ENCODE results near the gene FAM3C.
"Not testable (repeated sequence)": the region's sequence is repeated elsewhere in the genome, so short reads cannot be mapped to it uniquely, and the experiment has no call there.

FAM3C gene

DNA sequence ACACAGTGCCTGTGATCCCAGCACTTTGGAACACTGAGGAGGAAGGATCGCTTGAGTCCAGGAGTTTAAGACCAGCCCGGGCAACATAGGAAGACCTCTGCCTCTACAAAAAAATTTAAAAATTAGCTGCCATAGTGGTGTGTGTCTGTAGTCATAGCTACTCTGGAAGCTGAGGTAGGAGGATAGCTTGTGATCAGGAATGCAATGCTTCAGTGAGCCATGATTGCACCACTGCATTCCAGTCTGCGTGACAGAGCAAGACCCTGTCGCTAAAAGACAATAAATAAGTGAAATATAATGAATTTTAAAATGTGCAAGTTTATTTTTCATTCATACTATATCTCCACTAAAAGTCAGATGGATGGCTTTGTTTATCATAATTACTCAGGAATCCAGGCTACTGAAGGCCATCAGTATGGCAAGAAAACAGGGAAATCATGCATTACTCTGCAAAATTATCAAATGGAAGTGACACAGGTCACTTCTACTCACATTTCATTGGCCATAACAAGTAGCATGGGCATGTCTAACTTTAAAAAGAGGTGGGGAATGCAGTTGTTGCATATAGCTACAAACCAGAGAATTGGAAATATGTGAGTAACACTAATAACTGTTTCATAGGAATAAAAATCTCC is 32.9 kb upstream of the FAM3C start:
- Mint-ChIP-seq H3K4me3 (no peak overlapping the region), H3K27me3 (peaks cover 7% of the 10 kb centered on the region), H3K9me3 (no peaks in the 10 kb centered on the region), H3K36me3 (ENCODE audit: low read depth) (no peaks in the 10 kb centered on the region), H3K4me1 (ENCODE audit: low read depth) (no peaks in the 10 kb centered on the region), H3K27ac (no peak overlapping the region)
- no peak for DNase-seq

DNA sequence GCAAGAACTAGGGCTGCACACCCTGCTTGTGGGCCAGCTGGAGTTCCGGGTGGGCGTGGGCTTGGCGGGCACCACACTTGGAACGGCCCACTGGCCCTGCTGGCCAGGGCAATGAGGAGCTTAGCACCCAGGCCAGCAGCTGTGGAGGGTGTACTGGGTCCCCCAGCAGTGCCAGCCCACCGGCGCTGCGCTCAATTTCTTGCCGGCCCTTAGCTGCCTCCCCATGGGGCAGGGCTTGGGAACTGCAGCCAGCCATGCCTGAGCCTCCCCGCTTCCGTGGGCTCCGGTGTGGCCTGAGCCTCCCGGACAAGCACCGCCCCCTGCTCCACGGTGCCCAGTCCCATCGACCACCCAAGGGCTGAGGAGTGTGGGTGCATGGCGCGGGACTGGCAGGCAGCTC is 25.6 kb upstream of the FAM3C start:
- not testable (repeated sequence) for H3K27me3 Mint-ChIP-seq; H3K4me1 Mint-ChIP-seq (ENCODE audit: low read depth); H3K4me3 Mint-ChIP-seq; H3K27ac Mint-ChIP-seq; H3K9me3 Mint-ChIP-seq; H3K36me3 Mint-ChIP-seq (ENCODE audit: low read depth); DNase-seq

DNA sequence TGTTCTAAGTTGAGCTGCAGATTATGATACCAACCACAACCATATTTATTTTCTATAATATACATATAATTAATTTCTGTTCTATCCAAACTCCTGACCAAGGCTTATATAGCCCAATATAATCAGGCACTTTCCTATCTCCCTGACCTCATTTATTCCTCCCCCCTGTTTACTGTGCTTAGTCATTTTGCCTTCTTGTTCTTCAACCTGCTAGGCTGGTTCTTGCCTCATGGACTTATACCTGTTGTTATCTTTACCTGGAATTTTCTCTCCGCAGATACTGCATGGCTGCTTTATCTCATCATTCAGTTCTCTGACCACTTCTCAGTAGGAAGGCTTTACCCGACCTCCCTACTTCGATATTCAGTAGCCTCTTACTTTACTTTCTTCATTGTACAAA is 24.9 kb upstream of the FAM3C start:
- no peaks in the 10 kb centered on the region for H3K9me3 Mint-ChIP-seq
- no peak overlapping the region for H3K4me3 Mint-ChIP-seq
- no peaks in the 10 kb centered on the region for H3K36me3 Mint-ChIP-seq (ENCODE audit: low read depth)
- no peak for DNase-seq
- H3K4me1 Mint-ChIP-seq (ENCODE audit: low read depth): no peaks in the 10 kb centered on the region
- H3K27me3 Mint-ChIP-seq: peaks cover 7% of the 10 kb centered on the region
- H3K27ac Mint-ChIP-seq: no peak overlapping the region

DNA sequence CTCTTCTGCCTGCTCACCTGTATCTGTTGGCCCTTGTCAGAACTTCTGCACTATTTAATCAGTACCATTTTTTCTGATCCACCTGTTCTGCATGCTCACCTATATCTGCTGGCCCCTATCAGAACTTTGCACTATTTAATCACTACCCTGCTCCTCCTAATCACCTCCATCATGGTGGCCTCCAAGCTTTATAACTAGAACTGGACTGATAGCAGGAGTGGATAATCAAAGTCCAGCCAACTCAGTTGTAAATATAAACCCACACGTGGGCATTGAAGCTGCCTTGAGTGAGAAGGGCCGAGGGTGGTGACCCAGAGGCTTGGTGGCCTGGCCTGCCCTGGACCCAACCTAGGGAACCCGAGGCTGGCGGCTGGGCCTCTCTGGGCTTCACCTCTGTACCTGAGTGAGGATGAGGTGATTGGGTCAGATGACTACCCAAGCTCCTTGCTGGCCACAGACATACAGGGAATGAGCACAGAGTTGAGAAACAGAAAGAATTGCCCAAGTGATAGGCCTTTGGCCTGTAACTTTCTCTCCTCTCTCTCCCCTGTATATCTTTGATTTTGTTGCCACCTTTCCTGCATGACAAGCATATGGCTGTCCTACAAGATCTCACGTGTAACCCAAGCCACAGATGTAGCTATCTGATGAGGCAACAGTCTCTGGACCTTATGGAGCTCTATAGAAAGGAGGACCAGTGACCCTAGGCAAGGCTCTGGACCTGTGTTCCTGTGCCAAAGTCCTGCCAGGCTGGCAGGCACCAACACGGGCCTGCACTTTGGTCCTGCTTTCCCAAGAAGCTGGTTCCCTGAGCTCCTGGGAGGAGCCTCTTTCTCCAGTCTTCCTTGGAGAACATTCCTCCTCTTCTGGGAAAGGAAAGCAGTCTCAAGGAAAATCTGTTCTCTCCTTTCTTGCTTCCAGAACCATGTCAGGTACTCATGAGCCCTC is 23.4 kb upstream of the FAM3C start:
- no peak overlapping the region for H3K4me3 Mint-ChIP-seq
- H3K9me3 Mint-ChIP-seq: no peaks in the 10 kb centered on the region
- H3K27me3 Mint-ChIP-seq: peaks cover under 1% of the 10 kb centered on the region
- H3K4me1 Mint-ChIP-seq (ENCODE audit: low read depth): no peaks in the 10 kb centered on the region
- H3K36me3 Mint-ChIP-seq (ENCODE audit: low read depth): no peaks in the 10 kb centered on the region
- DNase-seq: no peak
- H3K27ac Mint-ChIP-seq: no peak overlapping the region

DNA sequence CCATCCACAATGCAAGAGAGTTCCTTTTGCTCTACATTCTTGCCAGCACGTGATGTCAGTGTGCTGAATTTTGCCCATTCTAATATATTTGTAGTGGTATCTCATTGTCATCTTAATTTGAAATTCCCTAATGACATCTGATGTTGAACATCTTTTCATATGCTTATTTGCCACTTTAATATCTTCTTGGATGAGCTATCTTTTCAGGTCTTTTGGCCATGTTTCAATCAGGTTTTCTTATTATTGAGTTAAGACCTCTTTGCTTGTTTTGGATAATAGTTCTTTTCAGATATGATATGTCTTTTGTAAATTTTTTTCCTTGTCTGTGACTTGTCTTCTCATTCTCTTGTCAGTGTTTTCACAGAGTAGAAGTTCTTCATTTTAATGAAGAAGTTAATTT is 20.4 kb upstream of the FAM3C start:
- no peak overlapping the region for H3K27ac Mint-ChIP-seq
- H3K27me3 Mint-ChIP-seq: peaks cover 7% of the 10 kb centered on the region
- DNase-seq: no peak
- no peaks in the 10 kb centered on the region for H3K4me1 Mint-ChIP-seq (ENCODE audit: low read depth)
- H3K4me3 Mint-ChIP-seq: no peak overlapping the region
- H3K36me3 Mint-ChIP-seq (ENCODE audit: low read depth): no peaks in the 10 kb centered on the region
- H3K9me3 Mint-ChIP-seq: no peaks in the 10 kb centered on the region

DNA sequence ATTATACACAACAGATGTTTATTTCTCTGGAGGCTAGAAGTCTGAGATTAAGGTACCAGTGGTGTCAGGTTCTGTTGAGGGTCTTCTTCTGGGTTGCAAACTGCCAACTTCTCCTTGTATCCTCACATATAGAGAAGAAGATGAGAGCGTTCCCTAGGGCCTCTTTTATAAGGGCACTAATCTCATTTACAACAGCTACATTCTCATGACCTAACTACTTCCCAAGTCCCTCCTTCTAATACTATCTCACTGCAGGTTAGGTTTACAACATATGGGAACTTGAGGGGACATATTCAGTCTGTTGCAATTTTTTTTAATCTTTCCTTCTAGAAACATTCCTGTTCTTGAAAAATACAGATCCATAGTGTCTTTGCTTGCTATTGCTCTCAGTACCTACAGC is 18.3 kb upstream of the FAM3C start:
- no peaks in the 10 kb centered on the region for H3K36me3 Mint-ChIP-seq (ENCODE audit: low read depth)
- H3K27me3 Mint-ChIP-seq: peaks cover 9% of the 10 kb centered on the region
- no peaks in the 10 kb centered on the region for H3K9me3 Mint-ChIP-seq
- DNase-seq: no peak
- H3K4me3 Mint-ChIP-seq: no peak overlapping the region
- peaks cover 7% of the 10 kb centered on the region for H3K4me1 Mint-ChIP-seq (ENCODE audit: low read depth)
- no peak overlapping the region for H3K27ac Mint-ChIP-seq

DNA sequence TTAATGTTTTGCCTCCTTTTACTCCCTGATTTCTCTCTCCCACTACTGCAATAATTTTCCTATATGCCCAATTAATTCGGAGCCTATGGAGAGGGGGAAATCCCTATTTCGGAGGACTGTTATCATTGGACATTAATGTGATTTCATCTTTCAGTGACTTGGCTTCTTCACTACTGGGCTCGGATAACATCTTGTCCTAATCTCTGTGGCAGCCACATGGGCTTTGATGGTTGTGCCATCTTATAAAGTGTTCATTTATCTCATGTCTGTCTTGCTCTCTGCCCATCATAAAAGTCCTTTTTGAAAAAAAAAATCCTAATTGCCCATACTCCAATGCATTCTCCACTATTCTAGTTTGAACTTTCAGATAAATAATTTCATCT is 15.5 kb upstream of the FAM3C start:
- Mint-ChIP-seq H3K4me3 (no peak overlapping the region), H3K4me1 (ENCODE audit: low read depth) (peaks cover 7% of the 10 kb centered on the region)

DNA sequence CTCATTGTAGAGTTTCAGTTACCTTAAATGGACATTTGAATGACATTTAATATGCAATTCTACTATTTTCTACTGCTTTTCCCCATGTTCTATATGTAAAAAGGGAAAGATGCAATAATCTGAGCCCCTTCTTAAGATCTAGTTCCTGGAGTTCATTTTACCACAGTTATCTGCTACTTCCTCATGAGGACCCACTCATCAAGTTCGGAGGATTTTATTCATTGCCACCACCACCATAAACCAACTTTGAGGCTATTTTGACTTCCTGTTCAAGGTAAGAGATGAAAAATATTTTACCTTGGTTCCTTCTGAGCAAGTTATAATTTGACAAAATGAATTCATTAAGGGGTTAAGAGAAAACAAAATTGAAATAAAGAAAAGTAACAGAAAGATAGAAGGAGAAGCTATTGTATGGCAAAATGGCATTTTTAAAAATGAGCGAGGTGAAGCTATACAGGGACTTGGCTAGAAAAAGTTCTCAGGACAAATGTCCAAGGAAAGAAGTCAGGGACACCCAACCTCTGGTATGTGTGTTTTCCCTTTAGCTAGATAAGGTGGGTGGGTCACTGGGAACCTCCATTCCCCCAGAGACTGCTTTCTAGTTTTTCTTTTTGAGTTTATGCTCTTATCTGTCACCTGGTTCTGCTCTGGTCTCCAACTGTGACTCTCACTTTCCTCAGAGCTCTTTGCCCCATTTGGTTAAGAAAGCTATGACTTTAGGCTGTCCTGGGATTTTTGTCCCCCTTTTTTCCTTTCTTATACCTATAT is 14.9 kb upstream of the FAM3C start:
- peaks cover 7% of the 10 kb centered on the region for H3K4me1 Mint-ChIP-seq (ENCODE audit: low read depth)
- no peak overlapping the region for H3K4me3 Mint-ChIP-seq
- no peak overlapping the region for H3K27ac Mint-ChIP-seq
- H3K36me3 Mint-ChIP-seq (ENCODE audit: low read depth): no peaks in the 10 kb centered on the region
- H3K9me3 Mint-ChIP-seq: no peaks in the 10 kb centered on the region
- H3K27me3 Mint-ChIP-seq: peaks cover 13% of the 10 kb centered on the region
- DNase-seq: no peak

More for the DNA sequence above, 15.5 kb upstream of the FAM3C start:
- DNase-seq: no peak
- peaks cover 13% of the 10 kb centered on the region for H3K27me3 Mint-ChIP-seq
- H3K36me3 Mint-ChIP-seq (ENCODE audit: low read depth): no peaks in the 10 kb centered on the region
- H3K9me3 Mint-ChIP-seq: no peaks in the 10 kb centered on the region
- H3K27ac Mint-ChIP-seq: no peak overlapping the region

DNA sequence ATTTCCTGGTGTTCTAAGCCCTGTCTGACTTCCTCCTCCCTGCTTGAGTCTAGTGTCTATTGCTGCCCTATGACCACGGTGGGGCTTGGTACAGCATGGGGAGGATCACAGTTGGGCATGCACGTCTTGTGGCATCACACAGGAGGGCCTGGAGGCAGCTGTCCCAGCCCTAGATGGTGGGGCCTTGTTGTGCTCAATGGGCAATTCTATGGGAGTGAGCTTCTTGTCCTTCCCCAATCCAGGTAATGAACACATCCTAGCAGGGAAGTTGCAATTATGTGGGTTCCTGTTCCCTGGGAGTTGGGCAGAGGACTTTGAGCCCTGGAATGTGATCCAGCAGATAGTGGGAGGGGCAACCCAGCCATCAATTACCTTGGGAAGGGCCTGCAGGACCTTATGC is 10.8 kb upstream of the FAM3C start:
- no peak for DNase-seq
- H3K4me3 Mint-ChIP-seq: no peak overlapping the region
- H3K9me3 Mint-ChIP-seq: no peaks in the 10 kb centered on the region
- H3K4me1 Mint-ChIP-seq (ENCODE audit: low read depth): peaks cover 19% of the 10 kb centered on the region
- H3K36me3 Mint-ChIP-seq (ENCODE audit: low read depth): no peaks in the 10 kb centered on the region
- H3K27ac Mint-ChIP-seq: no peak overlapping the region
- peaks cover 10% of the 10 kb centered on the region for H3K27me3 Mint-ChIP-seq

DNA sequence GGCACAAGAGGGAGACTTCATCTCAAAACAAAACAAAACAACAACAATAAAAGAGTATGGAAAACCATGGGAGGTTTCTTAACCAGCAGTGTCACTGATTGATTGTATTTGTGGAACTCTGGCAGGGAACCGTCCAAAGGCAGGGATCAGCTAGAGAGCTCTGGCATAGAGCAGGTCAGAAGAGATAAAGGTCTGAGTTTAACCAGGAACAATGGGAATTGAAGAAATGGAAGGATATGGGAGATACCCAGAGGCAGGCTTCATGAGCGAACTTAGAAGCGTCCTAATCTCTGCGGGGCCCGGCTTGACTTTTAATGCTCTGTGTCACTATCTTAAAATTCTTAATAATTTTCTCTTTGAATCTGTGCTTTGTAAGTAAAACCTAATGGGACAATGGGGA is 10.4 kb upstream of the FAM3C start:
- Mint-ChIP-seq H3K27me3 (peaks cover 6% of the 10 kb centered on the region), H3K4me3 (no peak overlapping the region), H3K36me3 (ENCODE audit: low read depth) (no peaks in the 10 kb centered on the region), H3K9me3 (no peaks in the 10 kb centered on the region), H3K4me1 (ENCODE audit: low read depth) (peaks cover 19% of the 10 kb centered on the region), H3K27ac (no peak overlapping the region)
- DNase-seq: no peak

DNA sequence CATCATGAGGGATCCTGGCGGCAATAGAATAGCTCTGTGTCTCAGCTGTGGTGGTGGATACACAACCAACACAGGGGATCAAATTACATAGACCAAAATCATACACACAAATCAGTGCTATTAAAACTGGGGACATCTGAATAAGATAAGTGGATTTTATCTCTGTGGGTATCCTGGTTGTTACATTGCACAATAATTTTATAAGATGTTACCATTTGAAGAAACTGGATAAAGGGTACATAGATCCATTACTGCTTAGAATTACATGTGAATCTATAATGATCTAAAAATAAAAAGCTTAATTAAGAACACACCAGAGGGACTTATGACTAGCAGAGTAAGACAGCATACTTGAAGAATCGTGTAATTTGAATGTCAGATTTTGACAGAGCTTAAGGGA is 8.2 kb upstream of the FAM3C start:
- Mint-ChIP-seq H3K36me3 (ENCODE audit: low read depth) (no peaks in the 10 kb centered on the region), H3K4me1 (ENCODE audit: low read depth) (peaks cover 12% of the 10 kb centered on the region), H3K4me3 (no peak overlapping the region), H3K27ac (no peak overlapping the region), H3K9me3 (no peaks in the 10 kb centered on the region), H3K27me3 (peaks cover 4% of the 10 kb centered on the region)
- DNase-seq: no peak

DNA sequence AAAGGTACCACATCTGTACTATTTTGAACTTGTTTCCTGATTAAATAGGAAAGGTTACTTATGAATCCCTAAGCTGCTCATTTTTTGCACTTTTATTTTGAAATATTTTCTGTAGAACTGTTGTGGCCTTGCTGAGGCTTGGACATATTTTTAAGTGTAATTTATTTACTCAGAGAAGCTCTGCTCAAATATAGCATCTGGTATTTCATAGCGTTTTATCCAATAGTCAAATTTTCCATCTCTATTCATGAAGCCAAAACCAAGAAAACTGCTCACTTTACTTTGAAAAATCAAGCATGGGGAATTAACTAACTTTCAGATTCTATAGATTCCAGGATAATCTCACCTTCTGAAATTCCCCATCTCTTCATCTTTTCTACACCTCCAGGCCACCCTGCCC is 6.6 kb upstream of the FAM3C start:
- Mint-ChIP-seq H3K27ac (no peak overlapping the region), H3K36me3 (ENCODE audit: low read depth) (no peaks in the 10 kb centered on the region), H3K27me3 (peaks cover 3% of the 10 kb centered on the region), H3K4me3 (no peak overlapping the region), H3K4me1 (ENCODE audit: low read depth) (peaks cover 12% of the 10 kb centered on the region), H3K9me3 (no peaks in the 10 kb centered on the region)
- DNase-seq: no peak

DNA sequence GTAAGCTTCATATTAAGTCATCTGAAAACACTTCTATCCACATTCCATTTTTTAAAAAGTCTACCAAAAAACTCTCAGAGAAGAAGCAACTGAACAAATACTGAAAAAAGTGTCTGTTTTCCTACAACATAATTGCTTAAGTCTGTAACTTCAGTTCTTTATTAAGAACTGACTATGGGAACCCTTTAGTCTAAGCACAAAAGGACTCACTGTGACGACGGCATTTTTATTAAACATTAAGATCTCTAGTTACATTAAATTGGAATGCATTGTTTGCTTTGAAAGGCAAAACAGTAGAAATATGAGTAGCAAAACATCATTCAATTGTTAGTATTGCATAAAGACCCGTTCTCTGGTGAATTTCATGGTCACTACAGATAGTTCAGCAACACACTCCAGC is 5.8 kb upstream of the FAM3C start:
- no peak overlapping the region for H3K27ac Mint-ChIP-seq
- DNase-seq: no peak
- peaks cover 13% of the 10 kb centered on the region for H3K4me1 Mint-ChIP-seq (ENCODE audit: low read depth)
- no peaks in the 10 kb centered on the region for H3K36me3 Mint-ChIP-seq (ENCODE audit: low read depth)
- H3K4me3 Mint-ChIP-seq: no peak overlapping the region
- no peaks in the 10 kb centered on the region for H3K27me3 Mint-ChIP-seq
- no peaks in the 10 kb centered on the region for H3K9me3 Mint-ChIP-seq

DNA sequence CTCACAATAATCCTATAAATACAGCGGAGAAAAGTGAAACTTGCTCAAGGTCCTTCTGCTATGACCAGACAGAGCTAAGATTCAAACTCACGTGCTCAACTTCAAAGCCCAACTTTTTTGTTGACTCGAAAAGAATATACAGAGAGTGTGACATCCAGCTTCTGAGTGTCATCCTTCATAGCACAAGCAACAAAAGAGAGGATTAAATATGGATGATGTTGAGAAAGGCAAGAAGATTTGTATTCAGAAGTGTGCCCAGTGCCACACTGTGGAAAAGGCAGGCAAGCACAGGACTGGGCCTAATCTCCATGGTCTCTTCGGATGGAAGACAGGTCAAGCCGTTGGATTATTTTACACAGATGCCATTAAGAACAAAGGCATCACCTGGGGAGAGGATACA is 2.1 kb upstream of the FAM3C start:
- H3K4me3 Mint-ChIP-seq: no peak overlapping the region
- H3K27me3 Mint-ChIP-seq: no peaks in the 10 kb centered on the region

DNA sequence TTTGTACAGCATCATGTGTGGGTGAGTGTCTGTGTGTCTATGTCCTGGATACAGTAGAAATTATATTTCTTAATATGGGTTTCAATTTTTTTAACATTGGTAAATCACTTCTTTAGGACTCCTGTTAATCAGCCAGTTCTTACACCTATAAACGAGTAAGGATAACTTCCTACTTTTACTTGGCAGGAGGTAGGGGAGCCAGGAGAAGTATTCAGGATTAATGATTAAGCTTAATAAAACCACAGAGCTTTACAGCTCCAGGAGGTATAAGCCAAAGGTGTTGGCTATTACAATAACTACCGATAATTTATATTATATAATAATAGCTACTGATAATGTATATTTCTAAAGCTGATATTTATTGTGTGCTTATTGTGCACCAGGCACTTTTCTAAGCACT is 1.7 kb upstream of the FAM3C start:
- peaks cover under 1% of the 10 kb centered on the region for H3K9me3 Mint-ChIP-seq
- no peak overlapping the region for H3K27ac Mint-ChIP-seq
- H3K27me3 Mint-ChIP-seq: no peaks in the 10 kb centered on the region
- peaks cover 18% of the 10 kb centered on the region for H3K36me3 Mint-ChIP-seq (ENCODE audit: low read depth)
- no peak overlapping the region for H3K4me3 Mint-ChIP-seq
- peaks cover 26% of the 10 kb centered on the region for H3K4me1 Mint-ChIP-seq (ENCODE audit: low read depth)
- no peak for DNase-seq

More for the DNA sequence above, 2.1 kb upstream of the FAM3C start:
- Mint-ChIP-seq H3K4me1 (ENCODE audit: low read depth) (peaks cover 28% of the 10 kb centered on the region), H3K9me3 (no peaks in the 10 kb centered on the region), H3K36me3 (ENCODE audit: low read depth) (peaks cover 15% of the 10 kb centered on the region), H3K27ac (no peak overlapping the region)
- DNase-seq: no peak
